OCI-LY7 (cell line): ENCODE measurements around the gene GON4L. TPM values are rescaled to one million over a fixed set of nuclear protein-coding genes. Genes with fewer than 3 reads are reported as not detected.
"Not testable (repeated sequence)": the region's sequence is repeated elsewhere in the genome, so short reads cannot be mapped to it uniquely, and the experiment has no call there.

Source experiments
- BruUV-seq: library from RNA; stranded (reverse); fragments of 400-500 nt; replicated peaks from 2 replicates; lab custom pipeline; 2021; lab: Mats Ljungman, UMichigan
- CTCF ChIA-PET: fragments of 300-600 bp; sonication (Branson Sonifier 250); formaldehyde crosslinking; loops from one replicate; lab custom pipeline; 2022; ENCODE audit warnings: antibody characterized with exemption; ENCODE audit not compliant: unreplicated experiment; lab: Charles Lee
- POLR2A ChIA-PET: fragments of 300-600 bp; sonication (Branson Sonifier 250); formaldehyde crosslinking; loops from one replicate; lab custom pipeline; 2022; ENCODE audit warnings: antibody characterized with exemption; lab: Charles Lee
- DNase-seq: peaks from one replicate; pipeline ENCODE4 v3.0.0-alpha.2; 2015; ENCODE audit warnings: low spot score
- H2AFZ ChIP-seq: fragments of 200-600 bp; sonication (generic), shearing (Covaris generic); 2 replicates; pipeline ENCODE4 v1.6.1; 2014; ENCODE audit warnings: mild to moderate bottlenecking, antibody characterized with exemption, low read length, moderate library complexity
- H3K27ac ChIP-seq: fragments of 200-600 bp; sonication (generic); 2 replicates; pipeline ENCODE4 v1.5.1; 2014; ENCODE audit warnings: mixed run types, low read depth, mild to moderate bottlenecking, moderate library complexity, low read length, inconsistent platforms; ENCODE audit not compliant: poor library complexity, severe bottlenecking
- H3K36me3 ChIP-seq: fragments of 200-600 bp; sonication (generic); 2 replicates; pipeline ENCODE4 v1.6.1; 2014; ENCODE audit warnings: mild to moderate bottlenecking, antibody characterized with exemption, low read length, moderate library complexity, mixed read lengths; ENCODE audit not compliant: insufficient read depth
- H3K4me1 ChIP-seq: fragments of 200-600 bp; sonication (generic); 2 replicates; pipeline ENCODE4 v1.5.1; 2014; ENCODE audit warnings: mild to moderate bottlenecking, low read length; ENCODE audit not compliant: insufficient read depth, poor library complexity, severe bottlenecking
- H3K4me2 ChIP-seq: fragments of 200-600 bp; sonication (generic); 2 replicates; pipeline ENCODE4 v1.6.1; 2014; ENCODE audit warnings: mild to moderate bottlenecking, low read length
- H3K4me3 ChIP-seq: fragments of 200-600 bp; sonication (generic); 2 replicates; pipeline ENCODE4 v1.5.1; 2014; ENCODE audit warnings: mild to moderate bottlenecking, low read depth, low read length; ENCODE audit not compliant: poor library complexity, severe bottlenecking
- H3K79me2 ChIP-seq: fragments of 200-600 bp; sonication (generic); 2 replicates; pipeline ENCODE4 v1.6.1; 2016; ENCODE audit warnings: low read depth, mild to moderate bottlenecking, low read length, moderate library complexity, mixed read lengths; ENCODE audit not compliant: insufficient read depth
- H3K9me2 ChIP-seq: fragments of 200-600 bp; sonication (generic); 2 replicates; pipeline ENCODE4 v1.6.1; 2016; ENCODE audit warnings: mild to moderate bottlenecking, low read length, mixed read lengths; ENCODE audit not compliant: insufficient read depth
- H3K9me3 ChIP-seq: fragments of 200-600 bp; sonication (generic); 2 replicates; pipeline ENCODE4 v1.6.1; 2014; ENCODE audit warnings: mild to moderate bottlenecking, mixed run types, low read length, mixed read lengths
- H4K20me1 ChIP-seq: fragments of 200-600 bp; sonication (generic); 2 replicates; pipeline ENCODE4 v1.6.1; 2014; ENCODE audit warnings: mild to moderate bottlenecking, antibody characterized with exemption, low read length, moderate library complexity, mixed read lengths; ENCODE audit not compliant: insufficient read depth
- CTCF ChIP-seq: fragments of 200-600 bp; sonication (generic); conservative IDR thresholded peaks from 2 replicates; pipeline ENCODE4 v1.5.1; 2014; ENCODE audit warnings: mild to moderate bottlenecking, antibody characterized with exemption, low read length, moderate library complexity, mixed read lengths
- EZH2phosphoT487 ChIP-seq: fragments of 200-600 bp; sonication (generic); IDR thresholded peaks from 2 replicates; pipeline ENCODE4 v1.6.1; 2018; ENCODE audit warnings: low read depth, borderline replicate concordance, mild to moderate bottlenecking, mixed run types, antibody characterized with exemption, low read length, moderate library complexity, mixed read lengths
- intact Hi-C: fragments of 100-400 bp; cut with micrococcal nuclease; formaldehyde crosslinking; loops from one replicate; pipeline ENCODE4 v1.10.0; 2022; ENCODE audit not compliant: unreplicated experiment
- total RNA-seq, 2 experiments: library from RNA; depleted of rRNA in 1 of 2; stranded (reverse); fragments of >200 nt in 1 of 2; shearing (Covaris generic) in 1 of 2; gene quantifications; 2 replicates each; pipeline ENCODE4 v1.2.3, GENCODE V29; 2014 to 2022

GON4L gene
- total RNA-seq, 2 experiments from 2014 or later: 46.0 to 78.0 TPM

- TF ChIP-seq EZH2phosphoT487 (no peak), CTCF (no peak)
- Histone ChIP-seq H3K79me2 (no peaks in the 10 kb centered on the region), H3K4me3 (no peak overlapping the region), H3K4me2 (no peak overlapping the region), H3K27ac (no peak overlapping the region), H3K4me1 (no peaks in the 10 kb centered on the region), H3K9me2 (no peaks in the 10 kb centered on the region), H2AFZ (no peak overlapping the region), H4K20me1 (no peaks in the 10 kb centered on the region), H3K36me3 (peaks cover 96% of the 10 kb centered on the region), H3K9me3 (no peaks in the 10 kb centered on the region)
- intact Hi-C loops: no loop called here
- no peak for DNase-seq
- no TSS peak for BruUV-seq
- ChIA-PET POLR2A (no interaction called here), CTCF (no interaction called here)
Observed at GRCh38 chr1:155773221-155773620, 83.8 kb downstream of the GON4L start.

GRCh38 chr1:155769257-155769656 is 87.8 kb downstream of the GON4L start:
- Histone ChIP-seq H3K4me2 (no peak overlapping the region), H2AFZ (no peak overlapping the region), H3K9me3 (no peaks in the 10 kb centered on the region), H3K36me3 (peaks cover 94% of the 10 kb centered on the region), H3K4me1 (no peaks in the 10 kb centered on the region), H4K20me1 (no peaks in the 10 kb centered on the region), H3K9me2 (no peaks in the 10 kb centered on the region), H3K79me2 (no peaks in the 10 kb centered on the region), H3K27ac (no peak overlapping the region), H3K4me3 (no peak overlapping the region)
- ChIA-PET POLR2A (no interaction called here), CTCF (no interaction called here)
- DNase-seq: no peak
- BruUV-seq: no TSS peak
- intact Hi-C loops: no loop called here
- no peak for TF ChIP-seq CTCF
- no peak for TF ChIP-seq EZH2phosphoT487

DNA sequence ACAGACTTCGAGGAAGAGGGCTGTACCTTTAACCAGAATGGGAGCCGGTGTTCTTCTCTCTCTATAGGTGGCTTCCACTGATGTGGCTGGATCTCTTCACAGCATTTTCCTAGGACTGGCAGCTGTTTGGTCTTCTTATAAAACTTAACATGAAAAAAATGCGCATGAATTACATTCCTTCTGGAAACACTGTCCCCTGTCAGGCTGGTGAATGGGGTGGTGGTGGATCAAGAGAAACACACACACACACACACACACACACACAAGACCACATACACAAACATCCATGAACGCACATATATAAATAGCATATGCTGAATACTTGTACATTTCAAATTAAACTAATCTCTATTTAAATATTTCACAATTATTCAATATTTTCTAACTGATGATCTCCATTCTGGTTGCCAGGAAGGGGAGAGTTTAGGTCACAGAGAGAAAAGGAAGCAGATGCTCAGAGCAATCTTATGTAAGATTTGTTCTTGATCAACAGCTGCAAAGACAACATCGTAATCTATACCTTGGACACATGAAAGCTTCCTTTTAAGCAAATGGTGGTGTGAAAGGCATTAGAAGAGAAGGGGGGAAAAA is 89.5 kb downstream of the GON4L start:
- intact Hi-C loops, H3K27ac ChIP-seq, BruUV-seq, H4K20me1 ChIP-seq, H3K4me2 ChIP-seq, H3K4me3 ChIP-seq, DNase-seq, H3K79me2 ChIP-seq, POLR2A ChIA-PET, CTCF ChIA-PET, H3K9me2 ChIP-seq, H2AFZ ChIP-seq, H3K9me3 ChIP-seq, H3K4me1 ChIP-seq: not testable (repeated sequence)
- H3K36me3 ChIP-seq: peaks cover 94% of the 10 kb centered on the region

- H3K4me3 ChIP-seq, DNase-seq, H4K20me1 ChIP-seq, H3K79me2 ChIP-seq, H3K9me2 ChIP-seq, H3K9me3 ChIP-seq, intact Hi-C loops, CTCF ChIA-PET, H3K27ac ChIP-seq, H3K4me1 ChIP-seq, H2AFZ ChIP-seq, H3K4me2 ChIP-seq, BruUV-seq: not testable (repeated sequence)
- POLR2A ChIA-PET: interaction anchor here (0.6 kb wide), 2 partner anchors 49 to 736 kb away, joined by 3 to 7 read pairs; partner anchors contain the start of gene MEF2D
- H3K36me3 ChIP-seq: peaks cover 93% of the 10 kb centered on the region
Observed at GRCh38 chr1:155763989-155764388, 93.0 kb downstream of the GON4L start.

DNA sequence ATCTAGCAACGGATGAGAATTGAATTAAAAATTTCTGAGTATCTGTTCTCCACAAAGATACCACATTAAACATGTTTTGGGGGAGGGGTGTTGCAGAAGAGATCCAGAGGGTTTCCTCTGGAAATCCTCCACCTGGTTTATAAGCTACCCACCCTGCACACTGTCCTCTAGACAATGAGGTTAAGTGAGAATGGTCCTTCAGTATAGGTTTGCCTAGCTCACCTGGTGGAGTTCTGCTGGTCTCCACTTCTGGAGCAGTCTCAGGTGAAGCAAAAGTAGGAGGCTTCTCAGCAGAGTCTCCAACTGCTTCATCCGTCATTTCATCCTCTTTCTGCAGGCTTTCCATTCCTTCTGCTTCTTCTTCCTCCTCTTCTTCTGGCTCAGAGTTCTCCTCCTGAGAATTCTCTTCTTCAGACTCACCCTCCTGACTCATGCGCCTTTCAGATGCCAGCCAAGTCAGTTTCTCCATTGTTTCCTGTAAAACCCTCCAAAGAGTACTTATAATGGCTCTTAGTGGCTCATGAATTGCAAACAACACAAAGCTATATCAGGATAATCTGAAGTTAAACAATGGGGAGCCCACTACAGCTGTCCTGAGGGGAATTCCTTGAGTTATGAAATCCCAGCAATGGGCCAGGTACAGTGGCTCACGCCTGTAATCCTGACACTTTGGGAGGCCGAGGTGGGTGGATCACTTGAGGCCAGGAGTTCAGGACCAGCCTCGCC is 93.8 kb downstream of the GON4L start:
- H3K4me1 ChIP-seq, H4K20me1 ChIP-seq, H3K4me2 ChIP-seq, H3K4me3 ChIP-seq, H3K9me2 ChIP-seq, H2AFZ ChIP-seq, CTCF ChIA-PET, H3K27ac ChIP-seq, H3K9me3 ChIP-seq, DNase-seq, BruUV-seq, H3K79me2 ChIP-seq, intact Hi-C loops: not testable (repeated sequence)
- POLR2A ChIA-PET: interaction anchor here (0.6 kb wide), 1 partner anchor 737 kb away, joined by 7 read pairs; the partner anchor contains the start of gene MEF2D
- peaks cover 94% of the 10 kb centered on the region for H3K36me3 ChIP-seq
